GM12873 (cell line): ENCODE measurements around the gene TAF4.

Experiments used
- CTCF ChIP-seq: IDR thresholded peaks from 2 replicates; pipeline ENCODE4 v1.5.1; 2012; ENCODE audit warnings: low read depth, mild to moderate bottlenecking, moderate library complexity, low read length, control low read depth; ENCODE audit not compliant: insufficient read depth; ENCODE audit errors: missing control alignments

Gene TAF4

GRCh38 chr20:62063981-62064769, 1.5 kb downstream of the TAF4 start:
- TF ChIP-seq CTCF, result no peak

- no peak for TF ChIP-seq CTCF
These were observed 2.2 kb downstream of the TAF4 start for GRCh38 chr20:62063315-62063980.

GRCh38 chr20:62062661-62063314, 2.9 kb downstream of the TAF4 start:
- TF ChIP-seq CTCF, result no peak

- TF ChIP-seq CTCF, result no peak
These were observed 3.7 kb downstream of the TAF4 start for GRCh38 chr20:62061851-62062423.

GRCh38 chr20:62060631-62061541, 4.8 kb downstream of the TAF4 start:
- no peak for TF ChIP-seq CTCF

GRCh38 chr20:62059920-62060630, 5.6 kb downstream of the TAF4 start:
- TF ChIP-seq CTCF, result no peak
